CD4-positive, alpha-beta T cell (primary cell): ENCODE results near the gene ALG12. TPM values are rescaled to one million over a fixed set of nuclear protein-coding genes. Genes with fewer than 3 reads are reported as not detected.

Experiments used
- ATAC-seq: fragments of 200-7000 bp; cut with Tn5 transposase; one replicate; pipeline ENCODE4 v1.10.0; 2022; ENCODE audit warnings: mild to moderate bottlenecking; ENCODE audit not compliant: poor library complexity
- CTCF ChIA-PET: fragments of 350-600 bp; sonication (Branson Sonifier 250); formaldehyde crosslinking; loops from one replicate; lab custom pipeline; 2021; ENCODE audit warnings: antibody characterized with exemption, inconsistent platforms; lab: Charles Lee
- POLR2A ChIA-PET: fragments of 350-600 bp; sonication (Branson Sonifier 250); formaldehyde crosslinking; loops from one replicate; lab custom pipeline; 2021; ENCODE audit warnings: antibody characterized with exemption, inconsistent platforms; lab: Charles Lee
- DNase-seq, 14 experiments: peaks; one replicate each; pipeline ENCODE4 v3.0.0-alpha.2; 2013 to 2020; ENCODE audit warnings: mixed read lengths in 2 of 14
- H3K27ac ChIP-seq, 2 donors: one replicate each; pipeline versions ENCODE4 v1.5.1 to v1.7.0; 2013; ENCODE audit warnings: low read length in 2 of 2, low read depth in 1 of 2, mild to moderate bottlenecking in 1 of 2
- H3K27me3 ChIP-seq, 2 experiments: 1 replicate in 1 of 2; 2 replicates in 1 of 2; pipeline versions ENCODE4 v1.6.1 to v1.7.0; 2013; ENCODE audit warnings: low read length in 2 of 2, control low read depth in 1 of 2, mild to moderate bottlenecking in 1 of 2, moderate library complexity in 1 of 2; ENCODE audit not compliant: insufficient read depth in 2 of 2, control insufficient read depth in 1 of 2
- H3K36me3 ChIP-seq: one replicate; pipeline ENCODE4 v1.6.1; 2013; ENCODE audit warnings: low read length, control low read depth; ENCODE audit not compliant: insufficient read depth
- H3K4me1 ChIP-seq: one replicate; pipeline ENCODE4 v1.6.1; 2013; ENCODE audit warnings: low read length, control low read depth; ENCODE audit not compliant: insufficient read depth
- H3K4me3 ChIP-seq: one replicate; pipeline ENCODE4 v1.5.1; 2013; ENCODE audit warnings: mild to moderate bottlenecking, low read length, moderate library complexity
- H3K9me3 ChIP-seq, 2 experiments: 1 replicate in 1 of 2; 2 replicates in 1 of 2; pipeline versions ENCODE4 v1.6.1 to v1.7.0; 2013; ENCODE audit warnings: low read length in 2 of 2, mild to moderate bottlenecking in 2 of 2, control low read depth in 1 of 2, moderate library complexity in 1 of 2; ENCODE audit not compliant: control insufficient read depth in 1 of 2, insufficient read depth in 1 of 2
- H3K27ac Mint-ChIP-seq: one replicate; pipeline ENCODE4 v1.8.0; 2020; ENCODE audit warnings: mixed read lengths
- H3K27me3 Mint-ChIP-seq: one replicate; pipeline ENCODE4 v1.8.0; 2021; ENCODE audit warnings: mixed read lengths
- H3K36me3 Mint-ChIP-seq: one replicate; pipeline ENCODE4 v1.8.0; 2021; ENCODE audit warnings: low read depth, mixed read lengths
- H3K4me1 Mint-ChIP-seq: one replicate; pipeline ENCODE4 v1.8.0; 2021; ENCODE audit warnings: low read depth, mixed read lengths
- H3K4me3 Mint-ChIP-seq: one replicate; pipeline ENCODE4 v1.8.0; 2020; ENCODE audit warnings: mild to moderate bottlenecking, mixed read lengths
- H3K9me3 Mint-ChIP-seq: one replicate; pipeline ENCODE4 v1.8.0; 2020; ENCODE audit warnings: mixed read lengths
- intact Hi-C, 2 experiments: fragments of 100-400 bp; cut with DNase I in 1 of 2; cut with micrococcal nuclease in 1 of 2; formaldehyde crosslinking; loops; one replicate each; pipeline versions ENCODE4 v1.15.1 to v1.9.0; 2023 to 2025; cut with DNase I, micrococcal nuclease
- total RNA-seq, 174 experiments: library from RNA in 2 of 174; stranded (reverse) in 2 of 174; gene quantifications; one replicate each; pipeline ENCODE4 v1.2.3 and lab custom pipeline; 2021 to 2026
- TF ChIP-seq, protein P1 (sequence below): fragments of 200-600 bp; IDR thresholded peaks from one replicate; pipeline ENCODE4 v1.8.0; 2022; ENCODE audit warnings: antibody characterized with exemption, mild to moderate bottlenecking

ALG12 gene
- total RNA-seq, 2 experiments from 2014 or later: 13.5 to 14.6 TPM

- H3K4me3 ChIP-seq: peak overlapping the region; percentile 45
- H3K27me3 Mint-ChIP-seq: no peaks in the 10 kb centered on the region
- ChIA-PET CTCF (interaction anchor here (1.0 to 1.9 kb wide), 3 partner anchors 68 to 104 kb away, joined by 3 to 10 read pairs (median 7); no protein-coding TSS in a partner anchor), POLR2A (interaction anchor here (0.6 to 1.9 kb wide), 13 partner anchors 9 to 158 kb away, joined by 3 to 9 read pairs (median 4); partner anchors contain the start of gene PIM3)
- H3K36me3 Mint-ChIP-seq: peaks cover 7% of the 10 kb centered on the region
- no peaks in the 10 kb centered on the region for H3K9me3 Mint-ChIP-seq
- H3K27ac ChIP-seq: peak overlapping the region; percentile 84 to 90
- H3K4me1 Mint-ChIP-seq: peaks cover 32% of the 10 kb centered on the region
- H3K4me3 Mint-ChIP-seq: peak overlapping the region; percentile 82
- peaks cover 42% of the 10 kb centered on the region for H3K4me1 ChIP-seq
- DNase-seq (peak; percentile 60 to 96 (median 70)), ATAC-seq (peak; percentile 87)
- TF ChIP-seq, protein P1, sequence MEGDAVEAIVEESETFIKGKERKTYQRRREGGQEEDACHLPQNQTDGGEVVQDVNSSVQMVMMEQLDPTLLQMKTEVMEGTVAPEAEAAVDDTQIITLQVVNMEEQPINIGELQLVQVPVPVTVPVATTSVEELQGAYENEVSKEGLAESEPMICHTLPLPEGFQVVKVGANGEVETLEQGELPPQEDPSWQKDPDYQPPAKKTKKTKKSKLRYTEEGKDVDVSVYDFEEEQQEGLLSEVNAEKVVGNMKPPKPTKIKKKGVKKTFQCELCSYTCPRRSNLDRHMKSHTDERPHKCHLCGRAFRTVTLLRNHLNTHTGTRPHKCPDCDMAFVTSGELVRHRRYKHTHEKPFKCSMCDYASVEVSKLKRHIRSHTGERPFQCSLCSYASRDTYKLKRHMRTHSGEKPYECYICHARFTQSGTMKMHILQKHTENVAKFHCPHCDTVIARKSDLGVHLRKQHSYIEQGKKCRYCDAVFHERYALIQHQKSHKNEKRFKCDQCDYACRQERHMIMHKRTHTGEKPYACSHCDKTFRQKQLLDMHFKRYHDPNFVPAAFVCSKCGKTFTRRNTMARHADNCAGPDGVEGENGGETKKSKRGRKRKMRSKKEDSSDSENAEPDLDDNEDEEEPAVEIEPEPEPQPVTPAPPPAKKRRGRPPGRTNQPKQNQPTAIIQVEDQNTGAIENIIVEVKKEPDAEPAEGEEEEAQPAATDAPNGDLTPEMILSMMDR: no peak
- peak overlapping the region; percentile 93 for H3K27ac Mint-ChIP-seq
- H3K9me3 ChIP-seq: no peaks in the 10 kb centered on the region
- peaks cover 12% of the 10 kb centered on the region for H3K36me3 ChIP-seq
- no peaks in the 10 kb centered on the region for H3K27me3 ChIP-seq
- intact Hi-C loops: loop anchor here (5.0 to 10.0 kb wide), 4 partner anchors 37 to 282 kb away; partner anchors contain the start of gene PIM3 (in 1 of the 2)
These were observed 7.4 kb upstream of the ALG12 start for GRCh38 chr22:49925525-49926128.

- Histone ChIP-seq H3K36me3 (peaks cover 20% of the 10 kb centered on the region), H3K4me3 (no peak overlapping the region), H3K9me3 (no peaks in the 10 kb centered on the region), H3K27ac (no peak overlapping the region), H3K4me1 (peaks cover 37% of the 10 kb centered on the region), H3K27me3 (no peaks in the 10 kb centered on the region)
- no peak for ATAC-seq
- Mint-ChIP-seq H3K36me3 (peaks cover 12% of the 10 kb centered on the region), H3K4me1 (peaks cover 35% of the 10 kb centered on the region), H3K9me3 (no peaks in the 10 kb centered on the region), H3K27me3 (no peaks in the 10 kb centered on the region), H3K4me3 (peak overlapping the region; percentile 45), H3K27ac (peak overlapping the region; percentile 93)
- peak in 1 of 14 experiments; percentile 44 for DNase-seq
- ChIA-PET CTCF (interaction anchor here (0.7 kb wide), 1 partner anchor 88 kb away, joined by 3 read pairs; no protein-coding TSS in a partner anchor), POLR2A (no interaction called here)
- TF ChIP-seq, protein P1: no peak
- intact Hi-C loops: loop anchor here in 1 of 2 experiments (10.0 kb wide), 1 partner anchor 221 kb away; no protein-coding TSS in a partner anchor
These were observed 6.0 kb upstream of the ALG12 start for GRCh38 chr22:49924113-49924833.

DNA sequence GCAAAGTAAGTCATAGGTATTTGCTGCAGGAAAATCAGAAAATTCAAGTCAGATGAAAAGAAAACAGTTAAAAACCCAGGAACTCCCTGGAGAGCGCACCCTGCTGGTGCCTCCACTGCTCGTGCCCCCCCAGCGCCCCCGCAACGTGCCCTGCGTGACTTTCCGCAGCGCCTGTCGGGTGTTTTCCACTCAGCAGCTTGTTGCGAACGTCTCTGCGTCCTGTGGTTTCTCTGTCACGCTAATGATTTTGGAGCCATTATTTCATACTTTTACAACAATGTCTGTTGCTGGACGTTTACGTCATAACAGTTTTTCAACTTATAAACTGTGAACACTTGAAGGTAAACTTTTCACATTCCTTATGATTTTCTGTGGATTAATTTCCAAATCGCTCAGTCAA is 5.2 kb upstream of the ALG12 start:
- Mint-ChIP-seq H3K4me3 (peak overlapping the region; percentile 45), H3K27me3 (no peaks in the 10 kb centered on the region), H3K36me3 (peaks cover 12% of the 10 kb centered on the region), H3K9me3 (no peaks in the 10 kb centered on the region), H3K4me1 (peaks cover 35% of the 10 kb centered on the region), H3K27ac (peak overlapping the region; percentile 20)
- TF ChIP-seq, protein P1: no peak
- Histone ChIP-seq H3K27me3 (no peaks in the 10 kb centered on the region), H3K4me1 (peaks cover 36% of the 10 kb centered on the region), H3K36me3 (peaks cover 20% of the 10 kb centered on the region), H3K27ac (no peak overlapping the region), H3K9me3 (no peaks in the 10 kb centered on the region), H3K4me3 (no peak overlapping the region)
- ChIA-PET CTCF (interaction anchor here (0.7 kb wide), 1 partner anchor 87 kb away, joined by 3 read pairs; no protein-coding TSS in a partner anchor), POLR2A (no interaction called here)
- intact Hi-C loops: loop anchor here in 1 of 2 experiments (10.0 kb wide), 1 partner anchor 221 kb away; no protein-coding TSS in a partner anchor
- DNase-seq (peak in 4 of 14 experiments; percentile 34 to 78 (median 48)), ATAC-seq (no peak)
